HG03432 (cell line): Measurements from ENCODE around the gene NRG3.

Source experiments
- ATAC-seq: cut with Tn5 transposase; IDR thresholded peaks from one replicate; pipeline ENCODE4 v1.9.1; 2021; ENCODE audit warnings: mild to moderate bottlenecking, moderate library complexity; ENCODE audit not compliant: unreplicated experiment

The NRG3 gene

GRCh38 chr10:82206831-82207230, 331.8 kb downstream of the NRG3 start:
- no peak for ATAC-seq

- ATAC-seq = no peak
Observed at GRCh38 chr10:82208726-82209125, 333.7 kb downstream of the NRG3 start.

- no peak for ATAC-seq
Observed at GRCh38 chr10:82210331-82210730, 335.3 kb downstream of the NRG3 start.

GRCh38 chr10:82211346-82211745, 336.4 kb downstream of the NRG3 start:
- no peak for ATAC-seq

DNA sequence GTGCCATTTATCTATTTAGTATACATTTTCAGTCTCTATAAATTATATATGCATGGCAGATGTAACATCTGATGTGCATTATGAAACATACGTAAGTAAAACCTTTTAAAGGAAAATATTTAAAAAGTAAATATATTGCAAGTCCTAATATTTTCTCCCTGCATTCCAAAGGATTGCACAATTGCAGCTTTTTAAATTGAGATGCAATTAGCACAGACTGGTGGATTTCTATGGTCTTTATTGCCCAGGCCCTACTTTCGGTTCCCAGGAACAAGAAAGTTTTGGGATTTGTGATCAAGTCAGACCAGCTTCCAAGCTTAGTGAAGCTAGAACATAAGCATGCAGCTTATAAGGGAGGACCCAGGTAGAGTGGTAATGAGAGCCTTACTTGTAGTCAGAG, 337.8 kb downstream of the NRG3 start:
- ATAC-seq = no peak

- ATAC-seq = no peak
Observed at GRCh38 chr10:82213784-82214183, 338.8 kb downstream of the NRG3 start.

- no peak for ATAC-seq
Observed at GRCh38 chr10:82221056-82221455, 346.1 kb downstream of the NRG3 start.

GRCh38 chr10:82221601-82222149, 346.7 kb downstream of the NRG3 start:
- no peak for ATAC-seq

DNA sequence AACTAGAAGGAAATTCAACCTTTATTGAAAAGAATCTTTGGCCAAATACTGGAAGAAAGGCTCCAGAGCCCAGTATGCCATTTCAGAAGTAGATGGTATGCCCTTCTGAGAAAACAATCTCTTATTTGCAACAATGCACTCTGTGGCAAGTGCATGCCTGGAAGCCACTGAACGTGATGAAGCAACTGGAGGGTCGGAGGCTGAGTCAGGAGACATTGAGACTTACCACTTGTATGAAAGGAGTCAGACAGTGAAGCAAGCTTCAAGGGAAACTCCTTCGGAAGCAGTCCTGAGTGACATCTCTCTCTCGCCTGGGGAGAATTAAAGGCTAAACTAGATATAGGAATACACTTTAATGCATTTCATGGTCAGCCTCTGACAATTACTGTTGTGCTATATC, 353.7 kb downstream of the NRG3 start:
- no peak for ATAC-seq

DNA sequence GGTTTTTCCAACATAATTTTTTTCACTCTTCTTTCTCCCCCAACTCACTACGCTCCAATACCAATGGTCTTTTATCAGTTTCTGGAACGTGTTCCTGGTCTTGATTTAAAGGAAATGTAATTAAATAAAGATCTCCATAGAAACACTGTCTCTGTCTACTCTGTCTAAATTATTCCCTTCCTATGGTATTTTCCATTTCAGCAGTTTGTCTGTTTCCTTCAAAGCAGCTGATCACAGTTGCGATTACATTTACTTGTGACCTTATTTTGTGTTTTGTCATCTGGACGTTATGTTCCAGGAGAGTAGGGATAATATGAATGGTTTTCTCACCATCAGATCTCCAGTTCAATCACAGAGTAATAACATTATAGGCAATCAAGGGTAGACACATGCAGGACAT, 359.2 kb downstream of the NRG3 start:
- no peak for ATAC-seq

DNA sequence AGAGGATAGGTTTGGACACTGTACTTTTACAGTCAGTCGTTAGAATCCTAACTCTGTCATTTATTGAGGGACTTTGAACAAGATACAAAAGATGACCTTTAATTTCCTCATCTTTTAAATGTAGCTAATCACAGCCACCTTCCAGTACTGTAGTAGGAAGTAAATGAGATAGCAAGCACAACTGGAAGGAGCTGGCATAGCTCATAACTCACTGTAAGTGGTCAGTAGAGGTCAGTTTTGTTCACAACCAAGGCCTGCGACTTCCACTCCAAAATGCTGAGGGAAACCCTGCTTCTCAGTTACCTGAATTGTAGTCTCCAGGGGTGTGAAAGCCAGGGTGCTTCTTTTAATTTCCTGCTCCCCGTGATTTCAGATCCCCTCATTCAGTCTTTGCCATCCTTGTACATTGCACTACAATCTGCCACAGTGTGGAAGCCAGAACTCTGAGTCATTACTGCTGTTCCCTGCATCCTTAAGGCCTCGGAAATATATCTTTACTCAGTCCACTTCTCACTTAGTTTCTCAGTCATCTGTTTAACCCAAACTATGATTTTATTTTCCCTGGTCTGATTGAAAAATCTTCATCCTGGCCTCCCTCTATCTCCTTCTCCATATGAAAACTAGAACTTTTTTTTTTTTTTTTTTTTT, 361.2 kb downstream of the NRG3 start:
- no peak for ATAC-seq

DNA sequence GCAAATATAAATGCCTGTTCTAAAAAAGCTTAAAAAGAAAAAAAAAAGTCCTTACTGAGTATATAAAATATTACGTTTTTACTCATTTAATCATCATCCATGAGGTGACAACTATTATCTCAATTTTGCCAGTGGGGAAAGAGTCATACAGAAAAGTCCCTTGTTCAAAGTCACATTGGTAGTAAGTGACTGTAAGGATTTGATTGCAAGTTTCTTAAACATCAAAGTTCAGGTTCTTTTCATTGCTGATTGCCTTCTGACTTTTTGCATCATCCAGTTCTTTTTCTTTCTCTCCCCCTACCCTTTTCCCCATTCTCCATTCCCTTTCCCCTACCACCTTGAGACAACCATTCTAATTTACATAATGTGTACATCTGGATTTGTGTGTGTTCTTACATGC, 363.3 kb downstream of the NRG3 start:
- ATAC-seq = no peak

DNA sequence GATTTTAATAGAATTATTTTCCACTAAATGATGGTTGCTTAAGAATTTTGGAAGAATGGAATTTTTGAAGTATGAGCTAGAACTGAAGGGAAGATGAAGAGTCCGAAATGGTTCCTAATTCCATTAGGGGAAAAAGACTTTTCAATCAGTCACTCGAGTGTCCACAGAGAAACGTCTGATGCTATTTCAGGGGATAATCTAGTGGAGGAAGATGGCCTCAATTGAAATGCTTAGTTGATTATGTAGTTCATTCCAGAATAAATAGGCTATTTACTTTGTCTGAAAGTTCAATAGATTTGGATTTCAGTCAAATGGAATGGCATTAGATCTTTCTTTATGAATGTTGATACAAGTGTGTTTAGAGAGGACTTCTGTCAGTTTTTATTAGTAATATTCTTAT, 365.4 kb downstream of the NRG3 start:
- ATAC-seq = no peak

- no peak for ATAC-seq
Observed at GRCh38 chr10:82242778-82243177, 367.8 kb downstream of the NRG3 start.

GRCh38 chr10:82245157-82245556, 370.2 kb downstream of the NRG3 start:
- no peak for ATAC-seq

DNA sequence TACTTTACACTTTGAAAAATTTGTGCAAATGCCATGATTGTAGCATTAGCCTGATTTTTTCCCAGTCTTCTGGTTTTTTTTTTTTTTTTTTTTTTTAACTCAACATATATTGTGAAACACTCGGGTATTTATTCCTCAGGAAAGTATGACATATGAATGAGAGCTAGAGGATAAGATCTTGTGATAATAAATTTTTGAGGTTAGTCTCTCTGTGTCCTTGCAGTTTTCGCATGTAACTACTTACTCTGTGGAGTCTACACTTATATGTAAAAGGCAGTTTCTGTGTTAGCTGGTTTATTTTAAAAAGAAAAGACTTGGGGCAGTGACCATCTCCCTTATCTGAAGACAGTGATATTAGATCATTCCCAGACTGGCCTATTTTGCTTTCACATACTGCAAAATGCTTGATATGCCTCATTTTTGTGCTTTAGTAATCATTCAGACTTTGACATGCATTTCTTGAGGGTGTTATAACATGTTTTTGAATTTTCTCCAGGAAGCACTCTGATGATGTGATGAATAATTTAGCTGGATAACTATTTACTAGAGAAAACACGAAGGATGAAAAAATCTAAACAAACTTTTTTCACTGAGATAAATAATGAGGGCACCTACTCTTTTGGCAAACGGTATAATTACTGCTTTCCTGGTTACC, 371.0 kb downstream of the NRG3 start:
- ATAC-seq = no peak

DNA sequence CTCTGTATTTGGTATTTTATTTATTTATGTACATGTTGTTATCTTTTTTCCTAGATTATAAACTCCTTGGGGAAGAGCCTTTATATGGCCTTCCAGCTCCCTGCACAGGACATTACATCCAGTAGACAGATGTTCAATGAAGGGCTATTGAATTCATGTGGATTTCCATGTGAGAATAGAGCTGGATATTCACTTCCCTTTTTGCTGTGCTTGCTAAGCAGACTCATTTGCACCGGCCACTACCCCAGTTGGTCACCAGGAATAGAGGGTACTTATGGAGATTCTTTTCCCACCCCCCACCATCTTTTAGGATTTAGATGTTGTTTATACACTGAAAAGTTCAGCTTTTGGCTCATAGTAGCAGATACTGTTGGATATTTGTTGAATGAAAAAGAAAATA, 374.1 kb downstream of the NRG3 start:
- no peak for ATAC-seq

GRCh38 chr10:82251222-82251906, 376.4 kb downstream of the NRG3 start:
- no peak for ATAC-seq

- ATAC-seq = no peak
Observed at GRCh38 chr10:82252081-82252480, 377.1 kb downstream of the NRG3 start.

DNA sequence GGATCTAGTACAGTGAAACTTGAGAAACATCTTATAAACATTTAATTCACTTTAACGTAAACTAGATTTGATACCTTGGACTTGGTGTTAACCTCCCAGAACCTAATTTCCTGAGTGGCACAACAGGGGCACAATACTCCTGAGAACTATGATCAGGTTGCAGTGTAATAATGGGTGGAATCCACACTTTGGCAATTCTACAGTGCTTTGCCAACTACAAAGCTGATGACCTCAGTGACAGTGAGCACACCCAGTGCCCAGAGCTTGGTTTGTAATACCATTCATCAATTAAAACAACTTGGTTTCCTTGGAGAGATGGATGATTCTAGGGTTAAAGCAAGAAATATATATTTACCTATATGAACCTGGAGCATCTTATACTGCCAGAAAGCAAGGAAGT, 379.2 kb downstream of the NRG3 start:
- ATAC-seq = no peak

- no peak for ATAC-seq
Observed at GRCh38 chr10:82256275-82256674, 381.3 kb downstream of the NRG3 start.

DNA sequence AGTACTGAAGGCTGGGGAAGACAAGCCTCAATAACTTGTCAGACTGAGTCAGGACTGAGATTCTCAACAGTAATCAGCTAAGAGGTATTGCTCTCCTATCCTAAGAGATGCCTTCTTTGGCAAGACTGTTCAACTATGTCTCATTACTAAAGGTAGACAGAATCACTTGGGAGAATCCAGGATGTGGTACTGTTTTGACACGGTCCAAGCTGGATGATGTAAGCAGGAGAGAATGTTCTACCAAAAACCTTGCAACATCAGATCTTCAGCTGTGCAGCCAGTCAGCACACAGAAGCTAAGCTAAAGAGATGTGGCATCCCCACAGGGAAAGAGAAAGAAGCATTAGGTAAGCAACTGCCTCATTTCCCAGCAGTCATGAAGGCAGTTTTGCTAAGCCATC, 391.4 kb downstream of the NRG3 start:
- ATAC-seq = no peak
